OCI-LY3 (cell line): ENCODE data around the gene SNHG17.
"Not testable (repeated sequence)": the region's sequence is repeated elsewhere in the genome, so short reads cannot be mapped to it uniquely, and the experiment has no call there.

Source experiments
- H2AFZ ChIP-seq: fragments of 200-600, 300-600 bp; shearing (Covaris generic); 2 replicates; pipeline ENCODE4 v1.6.0; 2014; ENCODE audit warnings: antibody characterized with exemption, low read depth, low read length
- H3K27ac ChIP-seq: fragments of 200-600, 300-600 bp; sonication (generic); 2 replicates; pipeline ENCODE4 v1.5.1; 2014; ENCODE audit warnings: mild to moderate bottlenecking, low read length, moderate library complexity, mixed read lengths
- H3K27me3 ChIP-seq: fragments of 200-600, 300-600 bp; sonication (generic); 2 replicates; pipeline ENCODE4 v1.6.1; 2014; ENCODE audit warnings: low read depth, low read length, mixed read lengths
- H3K36me3 ChIP-seq: fragments of 200-600, 300-600 bp; sonication (generic); replicated peaks from 2 replicates; pipeline ENCODE3; 2014; ENCODE audit warnings: low read depth, low read length, mixed read lengths
- H3K4me1 ChIP-seq: fragments of 300-600, 200-600 bp; sonication (generic); 2 replicates; pipeline ENCODE4 v1.6.1; 2014; ENCODE audit warnings: low read length, mixed read lengths
- H3K4me2 ChIP-seq: fragments of 200-600, 300-600 bp; sonication (generic); 2 replicates; pipeline ENCODE4 v1.6.1; 2014; ENCODE audit warnings: low read length, mixed read lengths
- H3K4me3 ChIP-seq: fragments of 300-600, 200-600 bp; sonication (generic); 2 replicates; pipeline ENCODE4 v1.5.1; 2014; ENCODE audit warnings: antibody characterized with exemption, mild to moderate bottlenecking, low read length, moderate library complexity
- H3K79me2 ChIP-seq: fragments of 300-600, 200-600 bp; shearing (Covaris generic); 2 replicates; pipeline ENCODE4 v1.6.1; 2014; ENCODE audit warnings: mild to moderate bottlenecking, low read length, mixed read lengths
- H3K9ac ChIP-seq: fragments of 300-600, 200-600 bp; shearing (Covaris generic); 2 replicates; pipeline ENCODE4 v1.6.0; 2014; ENCODE audit warnings: mild to moderate bottlenecking, low read length, moderate library complexity
- H3K9me3 ChIP-seq: fragments of 200-600, 300-600 bp; shearing (Covaris generic); 2 replicates; pipeline ENCODE4 v1.6.1; 2014; ENCODE audit warnings: low read length, mixed read lengths; ENCODE audit not compliant: insufficient read depth
- H4K20me1 ChIP-seq: fragments of 200-600, 300-600 bp; sonication (generic); 2 replicates; pipeline ENCODE4 v1.6.1; 2016; ENCODE audit warnings: low read length, mixed read lengths; ENCODE audit not compliant: insufficient read depth
- EZH2phosphoT487 ChIP-seq: fragments of 200-600 bp; shearing (Covaris generic); IDR thresholded peaks from 2 replicates; pipeline ENCODE4 v1.6.1; 2018; ENCODE audit warnings: antibody characterized with exemption, mixed run types, low read depth
- TF ChIP-seq, protein P1 (sequence below): fragments of 200-600, 300-600 bp; sonication (generic); IDR thresholded peaks from 2 replicates; pipeline ENCODE4 v1.5.1; 2014; ENCODE audit warnings: antibody characterized with exemption, low read length, low read depth

Gene SNHG17

DNA sequence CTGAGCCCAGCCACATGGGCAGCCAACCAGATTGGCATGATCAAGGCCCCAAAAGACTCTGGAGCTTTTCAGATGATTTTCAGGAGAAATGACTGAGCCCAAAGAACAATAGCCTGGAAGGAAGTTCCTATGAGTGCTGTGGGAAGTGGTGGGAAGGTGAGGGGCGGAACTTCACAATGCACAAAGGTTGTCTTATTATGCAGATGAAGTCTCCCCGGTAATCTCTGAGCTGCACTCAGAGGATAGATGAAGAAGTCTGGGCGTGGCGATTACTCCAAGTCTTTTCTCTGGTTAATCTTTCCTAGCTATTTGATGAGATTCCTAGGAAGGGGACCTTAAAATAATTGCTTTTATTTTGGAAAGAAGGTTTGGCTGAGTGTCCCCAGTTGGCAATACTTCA, 52.0 kb downstream of the SNHG17 start:
- H4K20me1 ChIP-seq = no peaks in the 10 kb centered on the region
- H3K4me1 ChIP-seq = peaks cover 7% of the 10 kb centered on the region; the same call in 1 of the 2 replicates
- H3K4me2 ChIP-seq = no peak overlapping the region
- no peaks in the 10 kb centered on the region for H3K79me2 ChIP-seq
- H3K27ac ChIP-seq = no peak overlapping the region
- no peaks in the 10 kb centered on the region for H3K9me3 ChIP-seq
- no peak overlapping the region for H3K4me3 ChIP-seq
- no peaks in the 10 kb centered on the region for H3K36me3 ChIP-seq
- H3K9ac ChIP-seq = no peak overlapping the region
- H2AFZ ChIP-seq = no peak overlapping the region
- H3K27me3 ChIP-seq = 0 out of 2 replicates have a peak, but pooled peaks cover 5% of the 10 kb centered on the region
- no peak for TF ChIP-seq EZH2phosphoT487
- TF ChIP-seq, protein P1, sequence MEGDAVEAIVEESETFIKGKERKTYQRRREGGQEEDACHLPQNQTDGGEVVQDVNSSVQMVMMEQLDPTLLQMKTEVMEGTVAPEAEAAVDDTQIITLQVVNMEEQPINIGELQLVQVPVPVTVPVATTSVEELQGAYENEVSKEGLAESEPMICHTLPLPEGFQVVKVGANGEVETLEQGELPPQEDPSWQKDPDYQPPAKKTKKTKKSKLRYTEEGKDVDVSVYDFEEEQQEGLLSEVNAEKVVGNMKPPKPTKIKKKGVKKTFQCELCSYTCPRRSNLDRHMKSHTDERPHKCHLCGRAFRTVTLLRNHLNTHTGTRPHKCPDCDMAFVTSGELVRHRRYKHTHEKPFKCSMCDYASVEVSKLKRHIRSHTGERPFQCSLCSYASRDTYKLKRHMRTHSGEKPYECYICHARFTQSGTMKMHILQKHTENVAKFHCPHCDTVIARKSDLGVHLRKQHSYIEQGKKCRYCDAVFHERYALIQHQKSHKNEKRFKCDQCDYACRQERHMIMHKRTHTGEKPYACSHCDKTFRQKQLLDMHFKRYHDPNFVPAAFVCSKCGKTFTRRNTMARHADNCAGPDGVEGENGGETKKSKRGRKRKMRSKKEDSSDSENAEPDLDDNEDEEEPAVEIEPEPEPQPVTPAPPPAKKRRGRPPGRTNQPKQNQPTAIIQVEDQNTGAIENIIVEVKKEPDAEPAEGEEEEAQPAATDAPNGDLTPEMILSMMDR = no peak

DNA sequence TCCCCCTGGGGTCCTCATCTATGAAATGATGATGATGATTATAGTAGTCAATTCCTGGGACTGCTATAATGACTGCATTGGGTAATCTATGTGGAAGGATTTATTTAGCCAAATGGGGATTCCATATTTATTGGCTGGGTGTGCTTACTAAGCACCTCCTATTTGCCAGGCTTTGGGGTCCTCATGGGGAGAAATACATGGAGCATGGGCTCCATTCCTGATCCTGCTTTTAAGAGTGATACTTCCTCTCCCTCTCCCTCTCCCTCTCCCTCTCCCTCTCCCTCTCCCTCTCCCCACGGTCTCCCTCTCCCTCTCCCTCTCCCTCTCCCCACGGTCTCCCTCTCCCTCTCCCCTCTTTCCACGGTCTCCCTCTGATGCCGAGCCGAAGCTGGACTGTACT, 57.3 kb downstream of the SNHG17 start:
- not testable (repeated sequence) for H3K36me3 ChIP-seq, H3K9me3 ChIP-seq, H4K20me1 ChIP-seq, H3K4me3 ChIP-seq, H3K4me2 ChIP-seq, H3K27ac ChIP-seq, H2AFZ ChIP-seq, H3K9ac ChIP-seq, H3K79me2 ChIP-seq, H3K4me1 ChIP-seq
- H3K27me3 ChIP-seq = peaks cover 13% of the 10 kb centered on the region

DNA sequence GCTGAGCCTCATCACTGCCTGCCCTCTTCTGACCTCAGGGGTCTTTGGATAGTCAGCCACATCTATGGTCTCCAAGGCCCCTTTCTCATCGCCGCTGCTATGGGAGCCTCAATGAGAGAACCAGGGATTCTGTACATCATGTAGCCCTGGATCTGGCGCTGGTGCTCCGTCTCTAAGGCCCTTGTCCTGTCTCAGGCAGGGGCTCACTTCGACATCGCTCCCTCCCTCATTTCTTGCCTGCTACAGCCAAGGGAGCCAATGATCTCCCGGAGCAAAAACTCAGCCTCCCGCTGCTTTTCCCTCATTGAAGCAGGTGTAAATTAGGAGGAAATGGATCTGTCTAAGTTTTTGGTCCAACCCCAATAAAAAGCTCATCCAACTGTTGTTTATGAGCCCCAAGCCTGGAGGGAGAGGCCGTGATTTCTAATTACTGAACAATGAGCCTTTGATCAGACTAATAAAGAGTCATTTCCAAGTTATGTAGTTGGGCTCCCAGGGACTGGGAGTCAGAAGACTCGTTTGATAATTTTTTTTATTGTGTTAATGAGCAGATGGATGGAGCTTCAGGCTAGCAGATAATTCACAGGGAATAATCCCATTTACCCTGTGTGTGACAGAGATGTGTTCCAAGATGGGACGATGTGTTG, 58.0 kb downstream of the SNHG17 start:
- no peak overlapping the region for H3K4me3 ChIP-seq
- H3K9me3 ChIP-seq = no peaks in the 10 kb centered on the region
- no peaks in the 10 kb centered on the region for H3K4me1 ChIP-seq
- no peak overlapping the region for H3K4me2 ChIP-seq
- H3K27me3 ChIP-seq = peaks cover 14% of the 10 kb centered on the region
- no peak overlapping the region for H3K27ac ChIP-seq
- no peak overlapping the region for H2AFZ ChIP-seq
- H4K20me1 ChIP-seq = no peaks in the 10 kb centered on the region
- no peak overlapping the region for H3K9ac ChIP-seq
- H3K79me2 ChIP-seq = no peaks in the 10 kb centered on the region
- TF ChIP-seq EZH2phosphoT487 = no peak
- TF ChIP-seq, protein P1 = no peak
- H3K36me3 ChIP-seq = no peaks in the 10 kb centered on the region

DNA sequence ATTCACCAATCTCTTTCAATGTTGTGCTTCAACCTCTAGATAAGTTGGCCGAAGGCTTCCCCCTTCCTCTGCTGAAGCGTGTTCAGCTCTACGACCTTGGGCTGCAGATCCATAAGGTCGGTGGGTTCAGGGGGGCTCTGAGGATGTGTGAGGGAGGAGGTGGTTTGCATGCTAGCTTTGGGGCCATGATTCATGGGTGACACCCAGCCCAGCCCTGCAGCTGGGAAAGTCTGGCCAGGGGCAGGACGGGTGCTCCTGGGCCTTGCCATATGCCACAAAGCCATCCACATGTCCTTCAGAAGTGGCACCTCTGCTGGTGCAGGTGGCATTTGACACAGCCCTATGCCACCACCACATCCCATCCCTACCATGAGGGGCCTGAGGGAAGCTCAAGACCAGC, 61.2 kb downstream of the SNHG17 start:
- Histone ChIP-seq H3K9ac (no peak overlapping the region), H3K79me2 (no peaks in the 10 kb centered on the region), H4K20me1 (no peaks in the 10 kb centered on the region), H3K4me2 (no peak overlapping the region), H2AFZ (no peak overlapping the region), H3K4me1 (no peaks in the 10 kb centered on the region), H3K36me3 (no peaks in the 10 kb centered on the region), H3K27ac (no peak overlapping the region), H3K9me3 (no peaks in the 10 kb centered on the region), H3K27me3 (peaks cover 8% of the 10 kb centered on the region), H3K4me3 (no peak overlapping the region)
- TF ChIP-seq, protein P1 = no peak
- TF ChIP-seq EZH2phosphoT487 = no peak
